ENCODE measurements around the gene MRPL39.
A peak's percentile ranks its signal among the peaks of the same experiment; 100 is the strongest.

The MRPL39 gene

DNA sequence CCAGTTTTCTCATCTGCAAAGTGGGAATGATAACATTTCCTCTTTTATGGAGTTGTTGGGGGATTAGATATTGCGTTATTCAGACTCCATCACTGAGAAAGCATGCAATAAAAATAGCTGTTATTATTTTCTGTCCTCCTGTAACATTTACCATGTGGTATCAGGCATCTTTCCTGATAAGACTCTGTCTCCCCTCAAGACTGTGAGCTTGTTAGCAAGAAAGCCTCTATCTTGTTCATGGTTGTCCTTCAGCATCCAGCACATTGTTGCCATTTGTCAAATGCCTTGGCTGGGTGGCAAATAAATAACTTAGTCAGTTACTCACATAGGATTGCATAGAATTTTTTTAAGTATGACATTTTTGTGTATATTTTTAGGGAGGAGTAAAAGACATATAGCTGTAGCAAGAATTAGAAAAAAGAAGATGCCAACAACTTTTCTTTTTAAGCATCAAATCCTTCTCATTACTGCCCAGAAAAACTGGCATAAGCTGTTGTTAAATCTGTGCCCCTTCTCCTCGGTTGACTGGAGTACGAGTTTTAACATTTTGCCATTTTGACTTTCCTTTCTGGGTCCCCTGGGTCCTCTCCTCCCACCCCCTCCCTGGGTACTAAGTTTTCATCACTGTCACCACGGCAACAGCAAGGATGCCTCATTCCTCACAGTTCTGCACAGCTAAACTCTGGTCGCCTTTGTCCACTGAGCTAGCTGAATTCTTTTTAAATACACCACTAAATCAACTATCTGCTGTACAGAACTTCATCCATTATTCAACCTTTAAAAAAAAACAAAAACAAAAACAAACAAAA lies 30.8 kb upstream of the MRPL39 start:
- Histone ChIP-seq H4K20me1 (ENCODE audit: control insufficient read depth, insufficient read depth, low read depth, low read length) (no peaks in the 10 kb centered on the region), H3K27me3 (ENCODE audit: control insufficient read depth, low read length) (peaks cover 7% of the 10 kb centered on the region), H3K27ac (ENCODE audit: low read depth, low read length) (peak overlapping the region; percentile 38), H3K4me2 (ENCODE audit: low read length) (peak overlapping the region; percentile 68), H3K79me2 (ENCODE audit: control insufficient read depth, low read length) (no peaks in the 10 kb centered on the region), H3K9me2 (replicated peaks; ENCODE audit: control insufficient read depth, low read length) (no peaks in the 10 kb centered on the region), H3K4me3 (ENCODE audit: low read length) (peak overlapping the region; percentile 83), H3K36me3 (ENCODE audit: control insufficient read depth, low read length) (no peaks in the 10 kb centered on the region), H3F3A (ENCODE audit: control insufficient read depth, insufficient read depth) (peaks cover 7% of the 10 kb centered on the region; the same call in 1 of the 2 replicates), H3K4me1 (ENCODE audit: control insufficient read depth, low read length) (peaks cover 26% of the 10 kb centered on the region), H3K9me3 (ENCODE audit: control insufficient read depth, insufficient read depth, low read length) (no peaks in the 10 kb centered on the region)
- TF ChIP-seq EZH2phosphoT487 (IDR thresholded peaks at IDR 0.05; ENCODE audit: borderline replicate concordance, low read length): no peak
- TF ChIP-seq, protein P1, sequence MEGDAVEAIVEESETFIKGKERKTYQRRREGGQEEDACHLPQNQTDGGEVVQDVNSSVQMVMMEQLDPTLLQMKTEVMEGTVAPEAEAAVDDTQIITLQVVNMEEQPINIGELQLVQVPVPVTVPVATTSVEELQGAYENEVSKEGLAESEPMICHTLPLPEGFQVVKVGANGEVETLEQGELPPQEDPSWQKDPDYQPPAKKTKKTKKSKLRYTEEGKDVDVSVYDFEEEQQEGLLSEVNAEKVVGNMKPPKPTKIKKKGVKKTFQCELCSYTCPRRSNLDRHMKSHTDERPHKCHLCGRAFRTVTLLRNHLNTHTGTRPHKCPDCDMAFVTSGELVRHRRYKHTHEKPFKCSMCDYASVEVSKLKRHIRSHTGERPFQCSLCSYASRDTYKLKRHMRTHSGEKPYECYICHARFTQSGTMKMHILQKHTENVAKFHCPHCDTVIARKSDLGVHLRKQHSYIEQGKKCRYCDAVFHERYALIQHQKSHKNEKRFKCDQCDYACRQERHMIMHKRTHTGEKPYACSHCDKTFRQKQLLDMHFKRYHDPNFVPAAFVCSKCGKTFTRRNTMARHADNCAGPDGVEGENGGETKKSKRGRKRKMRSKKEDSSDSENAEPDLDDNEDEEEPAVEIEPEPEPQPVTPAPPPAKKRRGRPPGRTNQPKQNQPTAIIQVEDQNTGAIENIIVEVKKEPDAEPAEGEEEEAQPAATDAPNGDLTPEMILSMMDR (IDR thresholded peaks at IDR 0.05; ENCODE audit: low read depth, low read length, poor library complexity, severe bottlenecking): no peak

DNA sequence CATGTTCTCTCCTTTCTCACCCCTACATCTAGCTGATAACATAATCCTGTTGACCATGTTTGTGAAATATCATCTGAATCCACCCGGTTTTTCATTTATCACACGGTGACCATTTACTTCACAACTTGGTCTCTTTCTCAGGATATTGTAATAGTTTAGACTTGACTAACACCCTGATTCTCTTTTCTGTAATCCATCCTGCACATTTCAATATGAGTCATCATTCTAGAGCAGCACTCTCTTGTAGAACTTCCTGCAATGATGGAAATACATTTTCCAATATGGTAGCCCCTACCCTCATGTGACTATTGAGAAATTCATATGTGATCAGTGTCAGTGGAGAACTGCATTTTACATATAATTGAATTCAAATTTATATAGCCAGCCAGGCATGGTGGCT lies 29.4 kb upstream of the MRPL39 start:
- no peaks in the 10 kb centered on the region for H3K79me2 ChIP-seq (ENCODE audit: control insufficient read depth, low read length)
- H3K27ac ChIP-seq (ENCODE audit: low read depth, low read length): no peak overlapping the region
- peaks cover 7% of the 10 kb centered on the region for H3K27me3 ChIP-seq (ENCODE audit: control insufficient read depth, low read length)
- H3F3A ChIP-seq (ENCODE audit: control insufficient read depth, insufficient read depth): peaks cover 7% of the 10 kb centered on the region; the same call in 1 of the 2 replicates
- H3K4me3 ChIP-seq (ENCODE audit: low read length): no peak overlapping the region
- no peak for TF ChIP-seq EZH2phosphoT487 (IDR thresholded peaks at IDR 0.05; ENCODE audit: borderline replicate concordance, low read length)
- TF ChIP-seq, protein P1 (IDR thresholded peaks at IDR 0.05; ENCODE audit: low read depth, low read length, poor library complexity, severe bottlenecking): no peak
- peaks cover 26% of the 10 kb centered on the region for H3K4me1 ChIP-seq (ENCODE audit: control insufficient read depth, low read length)
- H3K36me3 ChIP-seq (ENCODE audit: control insufficient read depth, low read length): no peaks in the 10 kb centered on the region
- no peaks in the 10 kb centered on the region for H4K20me1 ChIP-seq (ENCODE audit: control insufficient read depth, insufficient read depth, low read depth, low read length)
- H3K9me2 ChIP-seq (replicated peaks; ENCODE audit: control insufficient read depth, low read length): no peaks in the 10 kb centered on the region
- no peaks in the 10 kb centered on the region for H3K9me3 ChIP-seq (ENCODE audit: control insufficient read depth, insufficient read depth, low read length)
- H3K4me2 ChIP-seq (ENCODE audit: low read length): no peak overlapping the region

DNA sequence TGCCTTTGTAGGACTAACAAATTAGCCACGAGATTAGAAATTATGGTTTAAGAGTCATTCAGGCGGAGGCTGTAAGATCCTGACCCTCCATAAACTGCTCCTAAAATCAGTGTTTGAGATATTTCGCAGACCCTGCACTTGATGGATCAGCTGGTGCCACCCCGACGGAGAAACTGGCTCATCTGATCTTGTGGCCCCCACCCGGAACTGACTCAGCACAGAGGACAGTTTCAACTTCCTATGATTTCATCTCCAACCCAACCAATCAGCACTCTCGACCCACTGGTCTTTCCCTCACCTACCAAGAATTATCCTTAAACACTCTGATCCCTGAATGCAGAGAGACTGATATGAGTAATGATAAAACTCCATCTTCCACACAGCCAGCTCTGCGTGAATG lies 28.0 kb upstream of the MRPL39 start:
- Histone ChIP-seq H3K79me2 (ENCODE audit: control insufficient read depth, low read length) (no peaks in the 10 kb centered on the region), H3K27ac (ENCODE audit: low read depth, low read length) (no peak overlapping the region), H3K4me2 (ENCODE audit: low read length) (no peak overlapping the region), H3K9me2 (replicated peaks; ENCODE audit: control insufficient read depth, low read length) (no peaks in the 10 kb centered on the region), H3K36me3 (ENCODE audit: control insufficient read depth, low read length) (no peaks in the 10 kb centered on the region), H3K9me3 (ENCODE audit: control insufficient read depth, insufficient read depth, low read length) (no peaks in the 10 kb centered on the region), H3F3A (ENCODE audit: control insufficient read depth, insufficient read depth) (no peaks in the 10 kb centered on the region), H3K4me3 (ENCODE audit: low read length) (no peak overlapping the region), H3K4me1 (ENCODE audit: control insufficient read depth, low read length) (peaks cover 20% of the 10 kb centered on the region), H4K20me1 (ENCODE audit: control insufficient read depth, insufficient read depth, low read depth, low read length) (no peaks in the 10 kb centered on the region), H3K27me3 (ENCODE audit: control insufficient read depth, low read length) (peaks cover 4% of the 10 kb centered on the region)
- TF ChIP-seq, protein P1 (IDR thresholded peaks at IDR 0.05; ENCODE audit: low read depth, low read length, poor library complexity, severe bottlenecking): no peak
- no peak for TF ChIP-seq EZH2phosphoT487 (IDR thresholded peaks at IDR 0.05; ENCODE audit: borderline replicate concordance, low read length)
